GM19035 (cell line): ENCODE measurements around the gene CISD2.
"Not testable (repeated sequence)": the region's sequence is repeated elsewhere in the genome, so short reads cannot be mapped to it uniquely, and the experiment has no call there.

Experiments used
- ATAC-seq: cut with Tn5 transposase; IDR thresholded peaks from one replicate; pipeline ENCODE4 v1.9.1; 2021; ENCODE audit not compliant: unreplicated experiment

CISD2 gene

DNA sequence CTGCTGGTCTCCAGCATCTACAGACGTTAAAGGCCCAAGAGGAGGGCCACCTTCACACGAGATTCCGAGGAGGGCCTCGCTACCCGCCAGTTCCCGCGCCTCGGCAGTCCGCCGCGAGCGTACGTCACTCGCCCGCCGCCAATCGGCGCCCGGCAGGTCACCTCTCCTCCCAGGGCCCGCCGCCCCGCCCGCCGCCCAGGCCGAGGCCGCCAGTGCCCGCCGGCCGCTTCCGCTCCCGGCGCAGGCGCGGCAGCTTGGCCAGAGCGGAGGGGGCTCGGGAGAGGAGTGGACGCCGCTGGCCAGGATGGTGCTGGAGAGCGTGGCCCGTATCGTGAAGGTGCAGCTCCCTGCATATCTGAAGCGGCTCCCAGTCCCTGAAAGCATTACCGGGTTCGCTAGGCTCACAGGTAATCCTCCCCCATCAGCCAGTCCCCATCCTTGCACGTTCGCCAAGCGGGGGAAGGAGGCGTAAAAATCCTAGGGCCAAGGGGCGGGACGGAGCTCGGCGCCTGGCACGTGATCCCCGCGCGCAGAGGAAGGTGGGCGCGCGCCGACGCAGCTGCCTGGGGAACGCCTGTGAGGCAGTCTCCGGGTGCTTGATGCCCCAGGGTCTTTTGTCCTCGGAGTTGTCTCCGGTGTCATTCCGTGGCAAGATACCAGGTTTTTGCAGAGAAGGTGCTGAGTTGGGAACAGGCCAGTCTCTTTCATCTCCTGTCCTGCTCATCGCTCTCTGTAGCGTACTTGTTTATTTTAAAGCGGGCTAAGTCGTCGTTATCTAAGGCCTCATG, at the start of gene CISD2:
CISD2 (plus strand) TSS at position 212 of the 788 bp plus-strand sequence; CDS start at position 305, 93 bp downstream.
- ATAC-seq: peak; percentile 85

GRCh38 chr4:102819100-102819499, 49.7 kb upstream of the CISD2 start:
- not testable (repeated sequence) for ATAC-seq

DNA sequence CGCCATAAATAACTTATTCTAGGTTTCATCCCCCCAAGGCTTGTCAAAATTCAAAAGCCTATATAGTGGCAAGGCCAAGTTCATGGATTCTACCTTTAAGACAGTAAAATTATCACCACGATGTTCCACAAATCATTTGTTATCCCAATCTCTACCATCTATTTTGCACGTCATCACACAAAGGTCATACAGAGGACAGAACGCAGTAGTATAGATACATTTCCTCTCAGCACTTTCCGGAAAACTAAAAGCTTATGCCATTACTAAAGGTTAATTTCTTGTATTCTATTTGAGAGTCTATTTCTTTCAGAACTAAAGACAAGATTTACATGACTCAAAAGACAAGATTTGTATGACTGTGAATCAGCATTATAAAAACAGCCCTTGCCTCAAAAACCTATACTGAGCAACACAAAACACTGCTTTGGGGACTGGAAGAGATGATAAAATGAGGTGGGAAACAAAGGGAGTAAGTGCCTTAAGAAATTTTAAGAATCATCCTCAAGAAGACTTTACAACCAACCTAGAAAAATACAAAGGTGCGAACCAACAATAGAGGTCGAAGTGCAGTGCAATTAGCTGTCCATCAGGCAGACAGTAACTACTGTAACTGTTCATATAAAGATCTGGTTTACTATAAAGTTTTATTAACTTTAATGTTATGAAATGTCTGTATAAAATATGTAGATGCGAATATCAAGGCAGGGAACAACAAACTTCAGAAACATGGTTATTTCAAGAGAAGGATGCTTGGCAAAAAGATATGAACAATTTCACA, 49.0 kb upstream of the CISD2 start:
- no peak for ATAC-seq

GRCh38 chr4:102823464-102823863, 45.3 kb upstream of the CISD2 start:
- no peak for ATAC-seq

DNA sequence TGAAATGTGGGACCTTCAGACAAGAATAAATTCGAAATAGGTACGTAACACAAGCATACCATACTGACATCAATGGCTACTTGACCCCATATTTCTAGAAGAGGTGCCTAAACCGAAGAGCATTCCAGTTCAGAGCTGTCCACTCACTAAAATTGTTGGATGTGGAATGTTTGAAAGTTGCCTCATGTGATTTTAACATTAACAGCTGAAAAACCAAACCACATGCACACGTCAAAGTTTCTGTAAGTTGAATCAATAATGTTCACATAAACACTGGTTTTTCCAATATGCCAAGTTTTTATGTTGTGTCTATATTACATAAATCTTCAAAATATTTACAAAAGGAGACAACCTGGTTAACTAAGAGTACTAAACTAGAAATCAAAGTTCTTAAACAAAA, 44.9 kb upstream of the CISD2 start:
- ATAC-seq: no peak

- no peak for ATAC-seq
Observed at GRCh38 chr4:102824398-102824797, 44.4 kb upstream of the CISD2 start.

DNA sequence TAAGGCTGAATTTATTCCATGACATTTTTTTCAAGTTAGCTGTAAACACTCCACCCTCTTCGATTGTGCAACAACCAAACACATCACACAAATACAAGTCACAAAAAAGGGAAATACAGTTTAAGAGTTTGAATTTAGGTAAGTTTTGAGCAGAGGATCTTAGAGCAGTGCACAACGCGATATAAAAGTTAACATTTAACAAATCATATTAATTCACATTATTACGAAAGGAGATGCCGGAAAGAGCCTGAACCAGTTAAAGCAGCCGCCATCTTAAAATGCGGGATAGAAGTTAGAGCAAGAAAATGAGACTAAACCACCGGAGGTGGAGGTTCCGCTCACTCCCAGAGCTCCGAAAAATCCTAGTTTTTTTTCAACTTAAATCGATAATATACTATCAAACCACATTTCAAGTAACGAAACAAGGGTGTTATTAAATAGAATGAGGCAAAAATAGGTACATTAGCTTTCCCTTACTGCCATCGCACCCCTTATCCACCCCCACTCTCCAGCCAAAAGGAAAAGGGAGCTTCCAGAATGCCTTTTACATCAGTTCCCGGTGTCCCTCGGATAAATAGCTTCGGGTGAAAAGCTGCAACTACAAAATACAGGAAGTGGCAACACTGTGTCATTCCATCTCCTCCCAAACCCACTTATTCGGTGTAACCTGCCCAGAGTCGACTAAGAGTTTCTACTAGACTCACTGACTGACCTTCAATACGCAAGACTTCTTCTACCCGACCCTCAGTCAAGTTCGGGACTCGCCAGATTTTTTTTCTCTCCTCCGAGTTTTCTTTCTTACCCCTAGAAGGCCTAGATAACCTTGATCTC, 43.3 kb upstream of the CISD2 start:
- no peak for ATAC-seq

GRCh38 chr4:102826105-102826889, 42.5 kb upstream of the CISD2 start:
- no peak for ATAC-seq

- peak; percentile 33 for ATAC-seq
Observed at GRCh38 chr4:102826890-102827673, 41.7 kb upstream of the CISD2 start, which contains the start of gene UBE2D3. TSS of gene UBE2D3 (minus strand) at chr4:102827551. CDS start at chr4:102826508, 1,043 bp downstream.

GRCh38 chr4:102827674-102828496, 40.9 kb upstream of the CISD2 start:
- ATAC-seq: peak; percentile 82

- ATAC-seq: no peak
Observed at GRCh38 chr4:102828497-102828808, 40.3 kb upstream of the CISD2 start.

DNA sequence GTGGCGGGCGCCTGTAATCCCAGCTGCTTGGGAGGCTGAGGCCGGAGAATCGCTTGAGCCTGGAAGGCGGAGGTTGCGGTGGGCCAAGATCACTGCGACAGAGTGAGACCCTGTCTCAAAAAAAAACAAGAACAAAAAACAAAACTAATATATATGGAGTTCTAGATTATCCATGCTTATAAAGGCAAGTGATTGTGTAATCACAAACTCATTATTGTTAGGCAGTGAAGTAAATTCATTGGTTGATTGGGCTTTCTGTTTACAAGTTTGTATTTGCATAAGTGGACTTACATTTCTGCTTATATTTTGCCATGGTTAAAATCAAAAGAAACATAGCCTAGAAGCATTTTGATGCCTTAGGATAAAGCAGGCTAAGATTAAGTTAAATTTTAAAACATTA, 39.0 kb upstream of the CISD2 start:
- no peak for ATAC-seq

GRCh38 chr4:102832105-102832504, 36.7 kb upstream of the CISD2 start:
- no peak for ATAC-seq

DNA sequence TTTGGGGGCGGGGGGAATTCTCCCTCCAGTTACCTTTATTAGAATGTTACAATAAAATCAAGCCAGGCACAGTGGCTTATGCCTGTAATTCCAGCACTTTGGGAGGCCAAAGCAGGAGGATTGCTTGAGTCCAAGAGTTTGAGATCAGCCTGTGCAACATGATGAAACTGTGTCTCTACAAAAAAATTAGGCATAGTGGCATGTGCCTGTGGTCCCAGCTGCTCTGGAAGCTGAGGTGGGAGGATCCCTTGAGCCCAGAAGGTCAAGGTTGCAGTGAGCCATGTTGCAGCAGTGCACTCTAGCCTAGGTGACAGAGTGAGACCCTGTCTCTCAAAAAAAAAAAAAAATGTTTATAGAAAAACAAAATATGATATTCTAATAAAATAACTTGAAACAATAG, 36.1 kb upstream of the CISD2 start:
- ATAC-seq: no peak

GRCh38 chr4:102836596-102836995, 32.2 kb upstream of the CISD2 start:
- no peak for ATAC-seq

DNA sequence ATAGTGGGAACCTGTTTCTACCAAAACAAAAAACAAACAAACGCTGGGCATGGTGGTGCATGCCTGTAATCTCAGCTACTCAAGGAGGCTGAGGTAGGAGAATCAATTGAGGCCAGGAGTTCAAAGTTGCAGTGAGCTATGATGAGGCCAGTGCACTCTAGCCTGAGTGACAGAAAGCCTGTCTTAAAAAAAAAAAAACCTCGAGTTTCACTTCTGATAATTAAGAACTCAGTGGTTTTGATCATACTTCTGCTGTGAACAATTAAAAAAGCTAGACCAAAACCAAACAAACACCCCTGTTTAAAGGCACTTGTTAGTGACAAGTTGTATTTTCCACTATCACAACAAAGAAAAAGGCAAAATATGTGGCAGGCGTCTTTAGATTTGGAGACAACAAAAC, 26.4 kb upstream of the CISD2 start:
- ATAC-seq: no peak

GRCh38 chr4:102843273-102843672, 25.5 kb upstream of the CISD2 start:
- no peak for ATAC-seq

DNA sequence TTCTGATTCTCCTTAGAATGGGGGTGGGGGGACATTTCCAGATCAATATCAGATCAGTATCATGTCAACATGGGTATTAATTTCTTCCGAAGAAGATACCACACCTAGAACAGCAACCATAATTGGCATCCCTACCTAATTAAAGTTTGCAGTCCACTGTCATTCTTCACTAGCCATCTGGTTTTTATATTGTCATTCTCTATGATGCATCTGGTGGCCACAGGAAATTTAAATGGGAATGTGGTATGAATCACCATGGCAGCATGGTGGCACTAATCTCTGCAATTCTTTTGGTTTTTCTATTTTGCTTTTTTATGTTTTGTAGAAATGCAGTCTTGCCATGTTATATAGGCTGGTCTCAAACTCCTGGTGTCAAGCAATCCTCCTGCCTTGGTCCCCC, 24.9 kb upstream of the CISD2 start:
- no peak for ATAC-seq

- ATAC-seq: no peak
Observed at GRCh38 chr4:102847687-102848086, 21.1 kb upstream of the CISD2 start.
